Chondrocyte (in vitro differentiated cells): ENCODE measurements around the gene CEP89. TPM values are rescaled to one million over a fixed set of nuclear protein-coding genes. Genes with fewer than 3 reads are reported as not detected.

ENCODE experiments used
- DNase-seq: peaks from one replicate; pipeline ENCODE4 v3.0.0; 2021; ENCODE audit warnings: mixed read lengths, low spot score
- H3K27ac Mint-ChIP-seq: one replicate; pipeline ENCODE4 v1.8.0; 2021; ENCODE audit warnings: mild to moderate bottlenecking, moderate library complexity, mixed read lengths; ENCODE audit not compliant: unreplicated experiment
- H3K27me3 Mint-ChIP-seq: 2 replicates; pipeline ENCODE4 v1.8.0; 2021; ENCODE audit warnings: low read depth, mixed read lengths
- H3K36me3 Mint-ChIP-seq: 2 replicates; pipeline ENCODE4 v1.8.0; 2021; ENCODE audit warnings: low read depth, mixed read lengths
- H3K4me1 Mint-ChIP-seq: 2 replicates; pipeline ENCODE4 v1.8.0; 2021; ENCODE audit warnings: low read depth, mild to moderate bottlenecking, mixed read lengths
- H3K4me3 Mint-ChIP-seq: one replicate; pipeline ENCODE4 v1.8.0; 2021; ENCODE audit warnings: mild to moderate bottlenecking, moderate library complexity, mixed read lengths; ENCODE audit not compliant: unreplicated experiment
- H3K9me3 Mint-ChIP-seq: 2 replicates; pipeline ENCODE4 v1.8.0; 2021; ENCODE audit warnings: low read depth, mixed read lengths
- CTCF ChIP-seq: fragments of 200-600 bp; sonication (generic); IDR thresholded peaks from 2 replicates; pipeline ENCODE4 v1.5.0; 2021; ENCODE audit warnings: antibody characterized with exemption, mild to moderate bottlenecking, moderate library complexity
- total RNA-seq: library from RNA; stranded (reverse); gene quantifications from 3 replicates; pipeline ENCODE4 v1.2.1, GENCODE V29; 2021

Gene CEP89
- total RNA-seq, 1 donor from 2014 or later, result 29.8 TPM

DNA sequence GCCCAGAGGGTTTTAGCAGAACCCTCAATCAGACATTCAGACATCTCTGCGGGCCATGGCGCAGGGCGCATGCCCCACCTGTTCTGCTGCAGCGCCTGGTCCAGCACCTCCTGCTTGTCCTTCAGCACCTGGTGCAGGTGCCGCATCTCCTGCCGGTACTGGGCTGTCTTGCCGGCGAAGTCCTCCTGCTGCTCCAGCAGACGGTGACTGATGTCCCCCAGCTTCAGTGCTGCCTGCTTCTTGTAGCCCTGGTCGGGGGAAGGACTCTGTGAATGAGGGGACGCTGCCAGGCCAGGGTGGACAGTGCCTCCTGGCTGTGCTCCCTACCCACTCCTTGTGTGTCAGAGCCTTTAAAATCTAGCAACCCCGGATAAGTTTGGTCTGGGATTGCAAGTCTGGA, 90.0 kb downstream of the CEP89 start:
- Mint-ChIP-seq H3K9me3 (no peaks in the 10 kb centered on the region), H3K36me3 (peaks cover 14% of the 10 kb centered on the region), H3K4me1 (no peaks in the 10 kb centered on the region), H3K27ac (no peak overlapping the region), H3K27me3 (no peaks in the 10 kb centered on the region), H3K4me3 (no peak overlapping the region)
- no peak for DNase-seq
- TF ChIP-seq CTCF, result no peak

GRCh38 chr19:32880622-32881021, 91.1 kb downstream of the CEP89 start:
- Mint-ChIP-seq H3K4me3 (no peak overlapping the region), H3K4me1 (no peaks in the 10 kb centered on the region), H3K27ac (no peak overlapping the region), H3K36me3 (peaks cover 12% of the 10 kb centered on the region), H3K9me3 (no peaks in the 10 kb centered on the region), H3K27me3 (no peaks in the 10 kb centered on the region)
- no peak for DNase-seq
- no peak for TF ChIP-seq CTCF

DNA sequence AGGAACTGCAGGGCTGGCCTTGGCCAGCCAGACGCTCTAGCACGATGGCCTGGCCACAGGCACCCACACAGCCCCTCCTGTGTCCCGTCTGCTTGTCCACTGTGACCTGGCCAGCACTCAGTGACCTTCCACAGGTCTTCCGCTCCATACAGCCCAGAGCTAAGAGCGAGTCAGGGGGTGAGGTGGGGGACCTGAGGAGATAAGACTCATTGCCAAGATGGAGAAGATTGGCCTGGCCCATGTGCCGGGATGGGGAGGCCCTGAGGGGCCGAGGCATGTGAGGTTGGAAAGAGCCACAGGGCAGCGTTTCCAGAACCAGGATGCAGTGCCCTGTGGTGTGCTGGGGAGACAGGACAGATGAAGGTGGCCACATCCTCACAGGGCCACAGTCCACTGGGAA, 92.0 kb downstream of the CEP89 start:
- TF ChIP-seq CTCF, result no peak
- Mint-ChIP-seq H3K27me3 (no peaks in the 10 kb centered on the region), H3K4me1 (no peaks in the 10 kb centered on the region), H3K27ac (no peak overlapping the region), H3K36me3 (peaks cover 12% of the 10 kb centered on the region), H3K4me3 (no peak overlapping the region), H3K9me3 (no peaks in the 10 kb centered on the region)
- no peak for DNase-seq

DNA sequence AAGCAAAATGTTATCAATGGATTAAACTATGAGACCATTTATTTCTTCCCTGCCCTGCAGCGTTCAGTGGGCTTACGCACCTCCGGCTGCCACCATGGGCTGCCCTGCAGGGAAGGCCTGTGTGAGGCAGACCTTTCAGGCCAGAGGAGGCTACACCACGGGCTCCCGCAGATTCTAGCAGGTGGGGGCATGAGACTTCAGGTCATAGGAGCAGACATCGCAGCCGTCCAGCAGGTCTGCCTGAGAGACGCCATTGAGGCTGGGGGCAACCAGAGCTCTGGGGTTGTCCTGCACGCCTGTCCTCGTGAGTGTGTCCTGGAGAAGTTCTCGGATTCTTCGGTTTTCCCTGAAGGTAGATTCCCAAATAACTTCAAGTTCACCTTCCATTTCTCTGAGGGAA, 92.8 kb downstream of the CEP89 start:
- Mint-ChIP-seq H3K9me3 (no peaks in the 10 kb centered on the region), H3K36me3 (peaks cover 12% of the 10 kb centered on the region), H3K27ac (no peak overlapping the region), H3K4me1 (no peaks in the 10 kb centered on the region), H3K27me3 (no peaks in the 10 kb centered on the region), H3K4me3 (no peak overlapping the region)
- no peak for TF ChIP-seq CTCF
- DNase-seq, result no peak

DNA sequence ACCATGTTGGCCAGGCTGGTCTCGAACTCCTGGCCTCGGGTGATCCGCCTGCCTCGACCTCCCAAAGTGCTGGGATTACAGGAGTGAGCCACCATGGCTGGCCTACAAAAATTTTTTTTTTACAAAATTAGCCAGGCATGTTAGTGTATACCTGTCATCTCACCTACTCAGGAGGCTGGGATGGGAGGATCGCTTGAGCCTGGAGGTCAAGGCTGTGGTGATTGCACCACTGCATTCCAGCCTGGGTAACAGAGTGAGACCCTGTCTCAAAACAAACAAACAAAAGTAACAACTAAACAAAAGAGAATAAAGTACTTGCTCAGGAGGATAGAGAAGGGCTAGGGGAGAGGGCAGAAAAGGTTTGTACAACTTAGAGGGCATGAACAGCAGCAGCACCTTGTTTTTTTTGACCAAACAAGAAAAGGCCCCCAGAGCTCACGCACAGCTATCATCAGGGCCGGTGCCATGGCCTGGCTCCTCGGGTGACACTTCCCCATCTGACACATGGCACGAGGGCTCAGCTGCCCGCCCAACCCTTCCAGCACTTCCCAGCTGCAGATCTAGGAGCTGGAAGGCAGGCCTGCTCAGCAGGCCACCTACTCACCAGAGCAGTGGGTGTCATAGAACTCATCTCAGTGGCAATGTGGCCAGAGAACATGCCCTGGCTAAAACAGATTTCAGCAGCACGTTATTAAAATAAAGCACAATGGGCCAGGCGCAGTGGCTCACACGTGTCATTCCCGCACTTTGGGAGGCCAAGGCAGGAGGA, 93.6 kb downstream of the CEP89 start:
- TF ChIP-seq CTCF, result no peak
- no peaks in the 10 kb centered on the region for H3K27me3 Mint-ChIP-seq
- DNase-seq, result no peak
- no peaks in the 10 kb centered on the region for H3K4me1 Mint-ChIP-seq
- H3K9me3 Mint-ChIP-seq, result no peaks in the 10 kb centered on the region
- peaks cover 12% of the 10 kb centered on the region for H3K36me3 Mint-ChIP-seq
- H3K4me3 Mint-ChIP-seq, result no peak overlapping the region
- H3K27ac Mint-ChIP-seq, result no peak overlapping the region
